Measurements from ENCODE around the gene PREX1. TPM values are rescaled to one million over a fixed set of nuclear protein-coding genes. Genes with fewer than 3 reads are reported as not detected.

Gene PREX1
- total and polyA plus RNA-seq, 2 of the 4 experiments (the other 2 are of a cell fraction), result 0.67 to 0.72 TPM

GRCh38 chr20:48769069-48769983, 58.5 kb downstream of the PREX1 start:
- no peak overlapping the region for H3K23ac ChIP-seq (ENCODE audit: low read depth, low read length)
- no peak overlapping the region for H2BK20ac ChIP-seq (ENCODE audit: low read depth, low read length)
- H2BK15ac ChIP-seq (ENCODE audit: low read depth, low read length), result no peak overlapping the region
- H3K56ac ChIP-seq (ENCODE audit: extremely low read depth, insufficient read depth, low read length), result no peak overlapping the region
- H2AFZ ChIP-seq (replicated peaks; ENCODE audit: low read length, poor library complexity), result no peak overlapping the region
- H2AK5ac ChIP-seq (ENCODE audit: low read depth, low read length), result no peak overlapping the region
- no peak overlapping the region for H2AK9ac ChIP-seq (replicated peaks; ENCODE audit: low read depth, low read length, poor library complexity)
- ChIA-PET CTCF (no interaction called here), POLR2A (ENCODE audit: unreplicated experiment) (interaction anchor here (0.7 kb wide), 1 partner anchor 76 kb away, joined by 3 read pairs; no protein-coding TSS in a partner anchor)
- in situ Hi-C loops (cut with MboI; ENCODE audit: low sequenced_read_pairs), result no loop called here
- no peak overlapping the region for H3K18ac ChIP-seq (ENCODE audit: low read depth, low read length)
- no peak overlapping the region for H2BK120ac ChIP-seq (ENCODE audit: low read depth, low read length)
- intact Hi-C loops (cut with micrococcal nuclease), result no loop called here
- no peak for DNase-seq
- H4K91ac ChIP-seq (ENCODE audit: insufficient read depth, low read depth, low read length), result no peak overlapping the region
- H4K20me1 ChIP-seq (ENCODE audit: insufficient read depth, low read length), result no peaks in the 10 kb centered on the region
- H3K14ac ChIP-seq (replicated peaks; ENCODE audit: low read depth, low read length), result no peak overlapping the region
- no peak overlapping the region for H4K8ac ChIP-seq (ENCODE audit: low read depth in 2 of 2, low read length in 2 of 2)
- H3K27me3 ChIP-seq (ENCODE audit: control insufficient read depth, insufficient read depth, low read length), result peaks cover 15% of the 10 kb centered on the region; the same call in 1 of the 2 replicates
- H3K4ac ChIP-seq (ENCODE audit: low read depth, low read length), result no peak overlapping the region
- no peaks in the 10 kb centered on the region for H3K9me1 ChIP-seq (ENCODE audit: insufficient read depth, low read length)
- no TSS peak for BruUV-seq (replicated peaks)
- dilution Hi-C loops (cut with HindIII; ENCODE audit: low sequenced_read_pairs, unreplicated experiment), result no loop called here
- no peak overlapping the region for H2BK5ac ChIP-seq (ENCODE audit: low read depth, low read length, poor library complexity, severe bottlenecking)
- no peak overlapping the region for H3K4me2 ChIP-seq (ENCODE audit: low read depth, low read length)
- no peaks in the 10 kb centered on the region for H3K9me3 ChIP-seq (ENCODE audit: control insufficient read depth, insufficient read depth, low read length)
- H3K27ac ChIP-seq (ENCODE audit: insufficient read depth, low read length), result no peak overlapping the region
- no peak overlapping the region for H3K4me3 ChIP-seq (ENCODE audit: insufficient read depth, low read depth, low read length)
- ATAC-seq (ENCODE audit: low read depth), result no peak
- H3K79me1 ChIP-seq (ENCODE audit: low read depth in 1 of 2, low read length in 2 of 2), result no peaks in the 10 kb centered on the region
- H3K36me3 ChIP-seq (ENCODE audit: control insufficient read depth, insufficient read depth, low read length), result no peaks in the 10 kb centered on the region
- no peak overlapping the region for H4K5ac ChIP-seq (ENCODE audit: low read depth, low read length)
- TF ChIP-seq ELK1 (IDR thresholded peaks at IDR 0.05; ENCODE audit: borderline replicate concordance, low read depth, low read length) (no peak), POLR2A (IDR thresholded peaks at IDR 0.05; ENCODE audit: low read depth, low read length) (no peak)
- 70% methylated on average over 3 of the region's 21 CpGs; no CpG with 5 or more reads in 1 of the 2 experiments for WGBS, 2 experiments (ENCODE audit: extremely low coverage in 2 of 2, insufficient read length in 1 of 2)
- H3K9ac ChIP-seq (ENCODE audit: low read depth, low read length), result no peak overlapping the region
- H3K4me1 ChIP-seq (ENCODE audit: control insufficient read depth, insufficient read depth, low read length), result no peaks in the 10 kb centered on the region
